Measurements from ENCODE around the gene VRK2.
"Not testable (repeated sequence)": the region's sequence is repeated elsewhere in the genome, so short reads cannot be mapped to it uniquely, and the experiment has no call there.

Gene VRK2

DNA sequence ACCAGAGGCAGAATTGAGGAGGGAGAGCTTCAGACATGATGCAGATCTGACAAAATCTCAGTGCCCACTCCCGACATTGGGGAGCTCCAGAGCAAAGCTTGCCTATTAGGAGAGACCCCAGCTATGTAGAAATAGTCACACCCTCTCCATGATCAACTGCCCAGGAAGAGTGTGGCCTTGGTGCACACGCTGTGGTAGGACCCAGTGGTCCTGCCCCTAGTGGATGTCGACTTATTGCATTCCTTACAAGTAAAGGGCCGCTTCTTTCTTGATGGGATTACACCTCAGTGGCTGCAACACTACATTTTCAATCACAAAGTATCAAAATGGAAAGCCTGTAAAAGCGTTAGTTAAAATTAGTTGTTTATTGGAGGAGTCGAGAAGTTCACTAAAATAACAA lies 64.2 kb downstream of the VRK2 start:
- no peak for DNase-seq

DNA sequence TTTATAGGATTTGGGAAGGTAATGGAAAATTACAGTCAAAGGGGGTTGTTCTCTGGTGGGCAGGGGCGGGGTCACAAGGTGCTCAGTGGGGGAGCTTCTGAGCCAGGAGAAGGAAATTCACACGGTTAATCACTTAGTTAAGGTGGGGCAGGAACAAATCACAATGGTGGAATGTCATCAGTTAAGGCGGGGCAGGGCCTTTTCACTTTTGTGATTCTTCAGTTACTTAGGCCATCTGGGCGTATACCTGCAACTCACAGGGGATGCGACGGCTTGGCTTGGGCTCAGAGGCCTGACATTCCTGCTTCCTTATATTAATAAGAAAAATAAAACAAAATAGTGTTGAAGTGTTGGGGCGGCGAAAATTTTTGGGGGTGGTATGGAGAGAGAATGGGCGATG lies 67.0 kb downstream of the VRK2 start:
- DNase-seq = not testable (repeated sequence)

DNA sequence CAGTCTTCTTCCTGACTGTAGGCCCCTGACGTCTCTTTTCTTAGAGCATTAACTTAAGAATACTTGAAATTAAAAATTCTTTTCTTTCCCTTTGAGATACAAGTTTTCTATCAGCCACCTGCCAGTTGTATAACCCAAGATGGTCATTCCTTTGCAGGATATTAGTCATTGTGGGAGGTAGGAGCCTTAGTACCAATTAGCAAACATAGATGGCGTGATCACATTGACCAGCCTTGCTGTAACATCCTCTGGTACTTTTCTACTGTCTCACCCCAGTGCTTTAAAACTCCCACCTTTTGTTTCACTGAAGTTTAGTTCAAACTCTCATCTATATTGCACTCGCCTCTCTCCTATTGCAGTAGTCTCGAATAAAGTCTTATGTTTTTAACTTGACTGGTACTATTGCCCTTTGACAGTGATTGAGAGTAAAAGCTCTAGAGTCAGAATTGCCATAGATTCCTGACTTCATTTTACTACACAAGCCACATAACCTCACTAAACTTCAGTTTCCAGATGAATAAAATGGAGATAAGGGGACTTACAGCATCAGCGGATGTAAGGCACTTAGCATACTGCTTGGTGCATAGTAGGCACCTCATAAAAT lies 74.1 kb downstream of the VRK2 start:
- no peak for DNase-seq

DNA sequence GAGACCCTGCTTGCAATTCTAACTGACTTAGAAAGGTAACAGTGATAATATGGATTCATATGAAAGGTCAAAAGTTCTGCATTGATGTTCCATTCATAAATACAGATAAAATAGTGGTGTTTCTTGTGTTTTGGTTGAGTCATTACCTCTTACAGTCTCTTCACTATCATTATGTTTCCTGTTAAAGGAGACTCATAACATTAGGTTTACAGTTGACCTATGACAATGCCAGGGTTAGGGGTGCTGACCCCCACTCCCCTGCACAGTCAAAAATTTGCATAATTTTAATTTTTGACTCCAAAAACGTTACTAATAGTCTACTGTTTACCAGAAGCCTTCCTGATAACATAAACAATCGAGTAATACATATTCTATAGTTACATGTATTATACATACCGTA lies 75.4 kb downstream of the VRK2 start:
- no peak for DNase-seq

DNA sequence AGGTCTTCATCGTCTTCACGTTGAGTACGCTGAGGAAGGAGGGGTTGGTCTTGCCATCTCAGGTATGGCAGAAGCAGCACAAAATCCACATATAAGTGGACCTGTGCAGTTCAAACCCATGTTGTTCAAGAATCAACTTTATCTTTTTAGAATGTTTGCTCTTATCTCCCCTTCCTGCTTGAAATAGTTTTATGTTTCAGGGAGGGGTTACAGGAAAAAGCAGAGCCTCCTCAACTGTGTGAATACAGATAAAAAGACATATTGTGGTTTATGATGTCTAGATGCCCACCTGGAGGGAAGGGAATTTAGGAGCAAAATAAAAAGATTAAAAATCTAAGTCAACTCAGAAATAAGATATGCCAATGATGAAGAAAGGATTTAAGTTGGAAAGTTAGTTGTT lies 75.9 kb downstream of the VRK2 start:
- DNase-seq = no peak

DNA sequence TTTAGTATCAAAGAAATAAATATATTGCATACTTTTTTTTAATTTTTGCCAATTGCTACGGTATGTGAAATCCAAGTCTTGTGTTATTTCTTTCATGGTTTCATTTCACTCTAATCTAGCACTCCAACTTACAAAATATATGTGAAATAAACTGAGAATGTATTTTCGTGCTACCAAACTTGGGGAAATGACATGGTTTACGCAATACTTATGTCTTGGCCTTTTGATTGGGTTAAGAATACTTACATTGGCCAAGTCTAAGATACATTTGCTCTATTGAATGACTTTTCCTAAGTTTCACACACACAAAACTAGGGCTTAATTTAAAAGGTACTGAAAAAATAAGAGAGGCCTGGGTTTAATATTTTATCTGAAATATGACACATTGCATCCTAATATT lies 80.5 kb downstream of the VRK2 start:
- no peak for DNase-seq

DNA sequence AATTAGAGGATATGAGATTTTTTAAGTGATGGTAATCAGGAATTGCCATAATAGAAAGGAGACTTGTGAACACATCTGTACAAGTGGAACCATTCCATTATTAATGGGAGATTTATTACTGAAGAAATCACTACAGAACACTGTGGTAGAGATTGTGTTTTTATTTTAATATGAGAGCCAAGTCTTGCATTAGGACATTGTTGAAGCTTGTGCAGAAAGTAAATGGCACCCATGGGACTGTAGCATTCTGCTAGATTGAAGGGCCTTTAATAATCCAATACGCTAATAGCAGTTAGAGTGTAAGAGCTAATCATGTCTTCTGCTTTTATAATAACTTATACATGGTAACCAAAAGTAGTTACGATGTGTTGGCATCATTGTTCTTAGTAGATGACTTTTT lies 83.6 kb downstream of the VRK2 start:
- DNase-seq = no peak

DNA sequence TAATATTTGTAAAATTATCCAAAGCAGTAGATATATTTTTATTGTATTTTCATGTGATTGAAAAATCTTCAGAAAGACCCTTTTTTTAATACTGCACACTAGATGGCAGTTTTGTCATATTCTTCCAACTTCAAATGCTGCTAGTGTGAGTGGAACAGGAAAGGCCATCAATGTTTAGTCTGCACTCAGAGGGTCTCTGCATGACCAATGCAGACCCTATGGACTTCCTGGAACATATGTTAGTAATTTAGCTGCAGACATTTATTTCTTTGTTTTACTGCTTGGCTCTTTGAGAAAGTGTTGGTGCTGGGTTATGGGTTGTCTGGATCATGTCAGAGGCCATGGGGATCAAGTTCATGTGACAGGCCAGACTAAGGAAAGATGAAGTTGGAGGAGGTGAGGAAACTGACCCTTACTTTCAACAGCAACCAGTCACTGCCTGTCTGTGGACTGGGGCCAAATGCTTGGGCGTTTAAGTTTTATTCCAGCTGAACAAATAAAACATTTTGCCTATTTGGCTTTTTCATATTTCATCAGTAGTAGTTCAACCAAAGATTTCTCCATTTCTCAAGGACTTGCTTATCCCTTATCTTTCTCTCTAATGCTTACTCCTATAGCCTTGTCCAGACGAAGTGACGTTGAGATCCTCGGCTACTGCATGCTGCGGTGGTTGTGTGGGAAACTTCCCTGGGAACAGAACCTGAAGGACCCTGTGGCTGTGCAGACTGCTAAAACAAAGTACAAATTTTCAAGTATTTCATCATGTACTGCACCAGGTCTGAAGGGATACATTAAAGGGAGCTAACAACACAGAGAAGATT lies 84.8 kb downstream of the VRK2 start:
- no peak for DNase-seq

DNA sequence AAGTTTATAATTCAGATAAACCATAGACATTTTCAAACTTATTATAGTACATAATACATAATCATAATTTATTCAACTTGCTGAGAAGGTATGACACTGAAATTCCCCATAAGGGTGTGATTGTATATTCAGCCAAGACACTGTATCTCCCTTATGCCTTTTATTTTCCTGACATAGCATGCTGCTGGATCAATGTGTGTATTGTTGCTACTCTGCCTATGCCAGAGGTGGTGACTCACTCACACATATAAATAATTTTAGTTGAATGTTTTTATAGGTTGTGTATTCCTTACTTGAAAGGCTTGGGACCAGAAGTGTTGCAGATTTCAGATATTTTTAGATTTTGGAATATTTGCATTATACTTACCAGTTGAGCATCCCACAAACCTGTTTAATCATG lies 86.8 kb downstream of the VRK2 start:
- no peak for DNase-seq

DNA sequence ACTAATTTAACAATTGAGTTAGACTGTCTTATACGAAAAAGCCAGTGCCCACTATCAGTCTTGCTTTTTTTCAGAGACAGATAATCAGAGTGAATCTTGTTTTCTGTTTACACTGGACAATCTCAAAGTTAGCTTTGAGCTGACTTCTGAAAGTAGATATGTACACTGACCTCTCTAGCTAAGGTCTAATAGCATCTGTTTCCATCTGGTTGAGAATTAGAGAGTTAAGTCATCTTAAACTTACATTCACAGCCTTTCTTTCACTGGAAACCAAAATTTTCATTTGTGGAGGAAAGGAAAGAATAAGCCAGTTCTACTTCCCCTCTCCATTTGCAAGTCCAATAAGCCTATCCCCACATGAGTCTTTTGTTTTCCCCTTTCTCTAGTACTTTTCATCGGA lies 89.3 kb downstream of the VRK2 start:
- DNase-seq = no peak

DNA sequence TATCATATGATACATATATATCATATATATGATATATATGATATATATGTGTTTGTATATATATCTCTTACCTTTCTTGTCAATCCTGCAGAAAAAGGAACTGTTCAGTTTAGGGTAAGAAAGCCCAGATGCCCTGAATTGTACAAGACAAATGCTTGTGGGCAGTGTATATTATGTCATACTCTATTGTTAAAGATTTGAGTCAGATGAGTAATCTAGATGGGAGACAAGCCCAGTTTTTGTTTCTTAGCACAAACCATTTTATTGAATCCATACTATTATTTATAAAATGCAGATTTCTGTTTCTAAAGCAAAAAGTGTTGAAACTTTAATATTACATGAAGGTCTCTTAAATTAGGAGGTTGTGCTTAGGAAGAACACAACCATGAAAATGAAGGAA lies 90.6 kb downstream of the VRK2 start:
- DNase-seq = no peak

DNA sequence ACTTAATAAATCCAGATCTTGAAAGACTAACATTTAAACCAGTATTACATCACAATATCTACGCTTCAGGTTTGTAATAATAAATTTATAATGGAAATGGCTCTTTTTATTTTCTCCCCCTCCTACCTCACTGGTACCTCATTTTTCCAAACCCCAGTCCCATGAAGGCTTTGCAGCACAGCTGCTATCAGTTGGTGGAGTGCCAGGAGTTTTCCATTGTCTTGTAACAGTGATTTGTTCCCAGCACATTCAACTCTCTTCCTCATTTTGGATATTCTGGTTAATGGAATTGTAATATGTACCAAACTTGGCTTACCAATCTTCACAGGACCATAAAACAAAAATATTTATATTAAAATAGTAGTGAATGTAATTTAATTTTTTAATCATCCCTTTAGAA lies 91.2 kb downstream of the VRK2 start:
- no peak for DNase-seq

DNA sequence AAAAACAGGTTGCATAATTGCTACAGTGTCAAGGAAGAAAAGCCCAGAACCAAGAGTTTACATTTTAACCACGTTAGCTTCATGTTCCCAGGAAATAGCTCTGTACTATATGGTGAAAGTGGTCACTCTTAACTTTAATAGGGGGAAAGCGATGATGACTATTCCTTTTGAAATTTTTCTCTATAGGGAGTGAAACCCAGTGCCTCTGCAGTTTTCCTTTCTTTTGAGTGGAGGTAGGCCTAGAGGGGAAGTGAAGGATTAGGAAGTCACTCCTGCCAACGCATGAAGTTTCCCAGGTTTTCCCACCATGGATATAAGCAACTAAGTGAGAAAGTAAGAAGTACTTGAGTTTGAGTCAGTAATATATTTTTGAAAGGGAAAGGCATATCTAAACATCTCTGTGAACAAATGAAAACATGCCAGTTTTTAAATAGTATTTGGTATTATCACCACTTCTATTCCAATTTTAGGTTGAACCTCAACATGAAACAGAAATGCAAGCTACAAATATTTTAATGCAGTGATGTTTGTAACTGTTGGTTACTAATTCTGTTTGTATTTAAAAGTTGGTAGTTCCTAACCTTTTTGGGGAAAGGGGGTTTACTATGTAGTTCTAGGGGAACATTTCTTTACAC lies 91.9 kb downstream of the VRK2 start:
- no peak for DNase-seq

DNA sequence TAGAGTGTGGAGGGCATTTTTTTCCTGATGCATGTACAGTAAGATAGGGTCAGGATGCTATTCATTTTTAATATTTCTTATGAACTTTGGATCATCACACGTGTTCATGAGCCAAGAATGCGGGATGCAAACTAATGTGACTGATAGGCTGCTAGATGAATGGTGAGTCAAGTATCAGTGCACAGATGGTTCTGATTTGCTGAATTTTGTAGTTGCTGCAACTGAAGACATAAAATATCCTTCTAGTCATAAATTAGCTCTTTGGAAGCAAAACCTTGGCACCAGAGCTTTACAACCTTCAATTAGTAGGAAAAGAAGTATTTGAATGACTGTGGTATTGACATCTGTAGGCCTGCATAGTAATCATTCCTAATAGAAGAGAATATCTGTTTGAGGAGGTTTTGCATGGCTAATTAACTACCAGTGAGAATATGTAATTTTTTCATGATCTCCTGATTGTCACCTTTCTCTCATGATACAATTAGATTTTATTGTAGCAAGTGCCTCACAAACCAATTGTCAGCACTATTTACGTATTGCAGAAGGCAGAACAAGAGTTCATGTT lies 94.0 kb downstream of the VRK2 start:
- no peak for DNase-seq

DNA sequence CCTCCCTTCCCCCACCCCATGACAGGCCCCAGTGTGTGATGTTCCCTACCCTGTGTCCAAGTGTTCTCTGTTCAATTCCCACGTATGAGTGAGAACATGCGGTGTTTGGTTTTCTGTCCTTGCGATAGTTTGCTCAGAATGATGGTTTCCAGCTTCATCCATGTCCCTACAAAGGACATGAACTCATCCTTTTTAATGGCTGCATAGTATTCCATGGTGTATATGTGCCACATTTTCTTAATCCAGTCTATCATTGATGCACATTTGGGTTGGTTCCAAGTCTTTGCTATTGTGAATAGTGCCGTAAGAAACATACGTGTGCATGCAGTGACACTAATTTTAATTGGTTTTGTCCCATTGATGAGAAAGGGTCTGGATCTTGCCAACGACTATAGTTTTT lies 99.2 kb downstream of the VRK2 start:
- DNase-seq = not testable (repeated sequence)

DNA sequence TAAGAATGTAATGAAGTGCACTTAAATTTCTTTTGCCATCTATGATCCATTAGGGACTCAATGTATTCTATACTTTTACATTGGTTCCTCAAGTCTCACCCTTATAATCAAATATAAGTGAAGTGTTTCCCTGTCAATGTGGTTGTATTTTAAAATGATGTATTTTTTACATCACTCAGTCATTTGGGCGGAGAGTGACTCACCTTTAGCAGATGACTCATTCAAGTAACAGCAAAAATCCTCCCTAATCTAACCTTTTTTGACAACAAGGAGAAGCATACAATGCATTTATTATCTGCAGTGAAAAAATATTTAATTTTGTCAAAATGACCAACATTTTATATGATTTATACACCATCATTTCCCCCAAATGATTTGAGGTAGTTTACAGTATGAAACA lies 100.1 kb downstream of the VRK2 start:
- DNase-seq = peak in 1 of 5 experiments; percentile 21

DNA sequence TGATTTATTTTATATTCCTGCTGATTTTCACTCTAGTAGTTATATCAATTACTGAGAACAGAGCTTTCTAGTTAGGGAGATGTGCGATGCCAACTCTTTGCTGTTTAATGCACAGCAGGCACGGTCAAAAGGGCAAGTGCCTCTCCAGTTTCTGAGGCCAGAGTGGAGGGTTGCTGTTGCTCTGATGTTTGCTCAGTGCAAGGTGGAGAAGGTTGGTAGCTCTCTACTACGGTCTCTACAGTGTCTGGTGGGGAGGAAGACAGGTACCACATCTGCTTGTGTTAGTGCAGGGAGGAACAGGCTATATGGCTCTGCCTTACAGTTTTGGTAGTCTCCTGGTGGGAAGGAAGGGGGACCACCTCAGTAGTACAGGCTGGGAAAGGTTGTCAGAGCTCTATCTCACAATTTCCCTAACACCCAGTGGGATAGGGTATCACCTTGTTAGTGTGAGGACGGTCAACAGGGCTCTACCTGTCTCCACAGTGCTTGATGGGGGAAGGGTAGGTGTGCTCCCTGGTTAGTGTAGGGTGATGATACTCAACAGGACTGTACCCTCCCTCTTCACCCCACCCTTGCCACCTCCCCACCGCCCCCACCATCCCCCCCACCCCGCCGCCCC lies 108.7 kb downstream of the VRK2 start:
- no peak for DNase-seq

DNA sequence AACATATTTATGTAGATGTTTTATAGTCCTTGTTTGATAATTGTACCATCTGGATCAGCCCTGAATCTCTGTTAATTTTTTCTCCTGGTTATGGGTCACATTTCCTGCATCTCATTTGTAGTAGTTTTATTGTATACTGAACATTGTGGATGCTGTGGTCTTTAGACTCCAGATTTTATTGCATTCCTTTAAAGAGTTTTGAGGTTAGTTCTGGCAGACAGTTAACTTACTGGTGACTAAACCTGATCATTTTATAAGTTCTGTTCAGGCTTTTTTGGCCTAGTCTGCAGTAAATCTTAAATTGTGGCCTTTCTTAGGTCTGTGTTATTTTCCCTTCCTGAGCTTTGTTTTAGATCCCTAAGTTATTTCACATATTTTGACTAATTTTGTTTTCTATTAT lies 110.2 kb downstream of the VRK2 start:
- DNase-seq = no peak

DNA sequence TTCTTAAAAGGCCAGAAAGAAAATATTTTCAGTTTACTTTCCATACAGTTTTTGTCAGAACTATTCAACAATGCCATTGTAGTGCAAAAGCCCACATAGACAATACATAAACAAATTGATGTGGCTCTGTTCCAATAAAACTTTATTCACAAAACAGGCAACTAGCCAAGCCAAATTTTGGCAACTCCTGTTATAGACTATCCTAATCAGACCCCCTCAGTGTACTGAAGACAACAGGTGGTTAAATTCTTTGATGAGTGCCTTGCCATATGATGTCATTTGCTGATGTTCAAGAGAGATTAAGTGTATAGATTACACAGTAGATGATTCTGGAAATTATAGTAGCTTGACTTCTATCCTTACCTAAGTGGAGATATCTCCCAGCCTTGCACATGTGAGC lies 111.1 kb downstream of the VRK2 start:
- no peak for DNase-seq

DNA sequence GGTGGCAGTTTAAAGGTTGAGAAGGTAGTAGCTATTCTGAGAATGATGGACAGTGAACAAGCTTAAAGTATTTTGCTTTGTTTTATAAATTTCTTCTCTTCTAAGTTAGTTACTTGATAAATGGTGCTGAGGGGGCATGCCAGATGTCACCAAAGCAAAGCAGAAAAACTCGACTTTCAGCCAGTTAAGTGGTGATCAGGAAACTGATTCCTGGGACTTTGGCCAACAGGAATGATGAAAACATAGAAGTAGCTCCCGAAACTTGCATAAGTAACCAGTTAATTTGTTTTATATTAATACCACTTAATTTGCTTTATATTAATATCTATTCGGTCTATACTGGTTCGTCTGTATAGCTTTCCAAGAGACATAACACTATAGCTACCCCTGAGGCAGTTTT lies 111.9 kb downstream of the VRK2 start:
- DNase-seq = no peak

DNA sequence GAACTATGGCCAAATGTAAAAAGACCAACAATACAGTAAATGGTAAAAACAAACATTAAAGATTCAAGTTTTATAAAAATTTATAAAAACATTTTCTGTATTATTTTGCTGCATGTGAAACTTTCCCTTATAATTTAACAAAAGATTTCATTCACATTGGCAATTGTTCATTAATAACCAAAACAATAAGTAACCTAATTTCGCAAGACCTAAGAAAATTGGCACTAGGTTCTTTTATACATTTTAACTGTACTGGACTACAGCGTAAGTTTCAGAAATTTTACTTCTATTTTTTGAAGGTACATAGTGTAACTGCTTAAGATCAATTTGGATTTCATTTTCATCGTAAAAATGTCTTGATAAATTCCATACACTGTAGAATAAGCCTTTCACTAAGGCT lies 117.3 kb downstream of the VRK2 start:
- DNase-seq = no peak

DNA sequence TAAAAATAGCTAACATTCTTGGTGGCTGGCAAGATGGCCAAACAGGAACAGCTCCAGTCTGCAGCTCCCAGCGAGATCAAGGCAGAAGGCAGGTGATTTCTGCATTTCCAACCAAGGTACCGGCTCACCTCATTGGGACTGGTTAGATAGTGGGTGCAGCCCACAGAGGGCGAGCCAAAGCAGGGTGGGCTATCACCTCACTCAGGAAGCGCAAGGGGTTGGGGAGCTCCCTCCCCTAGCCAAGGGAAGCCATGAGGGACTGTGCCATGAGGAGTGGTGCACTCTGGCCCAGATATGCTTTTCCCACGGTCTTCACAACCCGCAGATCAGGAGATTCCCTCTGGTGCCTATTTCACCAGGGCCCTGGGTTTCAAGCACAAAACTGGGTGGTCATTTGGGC lies 121.5 kb downstream of the VRK2 start:
- DNase-seq = not testable (repeated sequence)

DNA sequence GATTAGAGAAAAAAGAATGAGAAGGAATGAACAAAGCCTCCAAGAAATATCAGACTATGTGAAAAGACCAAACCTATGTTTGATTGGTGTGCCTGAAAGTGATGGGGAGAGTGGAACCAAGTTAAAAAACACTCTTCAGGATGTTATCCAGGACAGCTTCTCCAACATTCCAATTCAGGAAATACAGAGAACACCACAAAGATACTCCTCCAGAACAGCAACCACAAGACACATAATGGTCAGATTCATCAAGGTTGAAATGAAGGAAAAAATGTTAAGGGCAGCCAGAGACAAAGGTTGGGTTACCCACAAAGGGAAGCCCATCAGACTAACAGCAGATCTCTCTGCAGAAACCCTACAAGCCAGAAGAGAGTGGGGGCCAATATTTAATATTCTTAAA lies 123.2 kb downstream of the VRK2 start:
- not testable (repeated sequence) for DNase-seq
